K562 (cell line): ENCODE data around the gene DAW1. TPM values are rescaled to one million over a fixed set of nuclear protein-coding genes. Genes with fewer than 3 reads are reported as not detected.

Experiments used
- BRD4 ChIP-seq: fragments of 200-600 bp; sonication (generic); IDR thresholded peaks from 2 replicates; pipeline ENCODE4 v1.6.1; 2017; ENCODE audit warnings: inconsistent platforms
- CEBPZ ChIP-seq: fragments of 150-350 bp; IDR thresholded peaks from 2 replicates; pipeline ENCODE4 v1.6.1; 2014; ENCODE audit warnings: low read depth, mild to moderate bottlenecking, low read length, borderline replicate concordance
- SAFB2 ChIP-seq: fragments of 200-400 bp; formaldehyde crosslinking; IDR thresholded peaks from 2 replicates; pipeline ENCODE4 v1.6.1; 2018; ENCODE audit warnings: borderline replicate concordance, low read length, low read depth, moderate library complexity; ENCODE audit not compliant: severe bottlenecking
- THAP12 ChIP-seq: fragments of 250-450 bp; sonication (Bioruptor Pico); IDR thresholded peaks from 2 replicates; pipeline ENCODE4 v1.9.0; 2021; ENCODE audit warnings: mild to moderate bottlenecking, inconsistent platforms
- ZNF512 ChIP-seq: IDR thresholded peaks from 2 replicates; pipeline ENCODE4 v1.6.1; 2016; ENCODE audit warnings: missing genetic modification characterization, missing compliant biosample characterization
- ZNF551 ChIP-seq: fragments of 250-450 bp; sonication (Bioruptor Pico); IDR thresholded peaks from 2 replicates; pipeline ENCODE4 v1.5.0; 2021; ENCODE audit warnings: mild to moderate bottlenecking, moderate library complexity
- polyA plus RNA-seq, 8 experiments: library from polyadenylated mRNA; depleted of rRNA in 4 of 8; stranded (reverse) in 5 of 8; unstranded in 3 of 8; fragments of >200 nt; fragmentation: Nextera tagmentation in 2 of 8; fragmentation: Illumina TruSeq in 1 of 8; extraction: Ambion mirVana in 2 of 8; extraction: Trizol in 1 of 8; gene quantifications; 2 replicates each; pipeline versions ENCODE4 v1.2.1 to v1.2.3, GENCODE V29; 2011 to 2014; ENCODE audit warnings: inconsistent platforms in 1 of 8, missing spikeins in 1 of 8
- total RNA-seq, 7 experiments: library from RNA; depleted of rRNA in 6 of 7; stranded (reverse); fragments of >200 nt in 6 of 7; fragmentation: Illumina TruSeq in 2 of 7; extraction: Trizol in 2 of 7; gene quantifications; 2 replicates each; pipeline versions ENCODE4 v1.2.1 to v1.2.3, GENCODE V29; 2011 to 2021; ENCODE audit warnings: low replicate concordance in 1 of 7

DAW1 gene
- total and polyA plus RNA-seq, 9 of the 15 experiments (the other 6 are each of a cell fraction or from before 2014, with no cell fraction given), result not detected

GRCh38 chr2:227906991-227907390 lies 35.6 kb downstream of the DAW1 start (continued):
- no peak for TF ChIP-seq THAP12 (CRISPR knock-in tag)
- TF ChIP-seq ZNF512 (tag), result no peak
- no peak for TF ChIP-seq CEBPZ
- no peak for TF ChIP-seq BRD4
- no peak for TF ChIP-seq ZNF551 (CRISPR knock-in tag)
- TF ChIP-seq SAFB2, result no peak
